ENCODE data around the gene SRGAP3. TPM values are rescaled to one million over a fixed set of nuclear protein-coding genes. Genes with fewer than 3 reads are reported as not detected.

SRGAP3 gene
- total and polyA plus RNA-seq, 5 donors = 1.4 to 7.9 (median 2.7) TPM

- Histone ChIP-seq H3K27ac (ENCODE audit: low read length) (peak within 1 kb of the TSS; percentile 55), H3K4me1 (ENCODE audit: control insufficient read depth, insufficient read depth, low read length) (peaks cover 3% of the 10 kb centered on the region), H3K9me3 (ENCODE audit: control insufficient read depth, low read length) (no peaks in the 10 kb centered on the region), H3K4me3 (ENCODE audit: low read length) (peak within 1 kb of the TSS; percentile 69), H3K27me3 (ENCODE audit: control insufficient read depth, insufficient read depth) (no peaks in the 10 kb centered on the region)
- DNase-seq (peak; percentile 92 to 97 (median 96)), ATAC-seq (peak; percentile 96 to 98)
- under 1% methylated on average over 45 of the region's 45 CpGs for WGBS
- intact Hi-C loops (cut with DNase I) = no loop called here
Observed at GRCh38 chr3:8963137-8963853, 286.2 kb downstream of the SRGAP3 start, which contains the start of gene RAD18. Gene RAD18 (minus strand): TSS chr3:8963472. CDS start chr3:8963385, 87 bp downstream.

- no peak for ATAC-seq
- intact Hi-C loops (cut with DNase I) = no loop called here
Observed at GRCh38 chr3:8962226-8962861, 287.1 kb downstream of the SRGAP3 start.

GRCh38 chr3:8959668-8960067 is 289.8 kb downstream of the SRGAP3 start:
- ATAC-seq (no peak), DNase-seq (no peak)
- H3K9me3 ChIP-seq (ENCODE audit: control insufficient read depth, low read length) = no peaks in the 10 kb centered on the region
- intact Hi-C loops (cut with DNase I) = no loop called here
- peaks cover 4% of the 10 kb centered on the region for H3K4me1 ChIP-seq (ENCODE audit: control insufficient read depth, insufficient read depth, low read length)
- 82% methylated on average over 8 of the region's 8 CpGs for WGBS
- H3K4me3 ChIP-seq (ENCODE audit: low read length) = no peak overlapping the region
- no peaks in the 10 kb centered on the region for H3K27me3 ChIP-seq (ENCODE audit: control insufficient read depth, insufficient read depth)
- H3K27ac ChIP-seq (ENCODE audit: low read length) = no peak overlapping the region

More at GRCh38 chr3:8962226-8962861, 287.1 kb downstream of the SRGAP3 start:
- no peak for DNase-seq
- H3K9me3 ChIP-seq (ENCODE audit: control insufficient read depth, low read length) = no peaks in the 10 kb centered on the region
- H3K4me3 ChIP-seq (ENCODE audit: low read length) = peak overlapping the region; percentile 69
- H3K4me1 ChIP-seq (ENCODE audit: control insufficient read depth, insufficient read depth, low read length) = peaks cover 3% of the 10 kb centered on the region
- H3K27ac ChIP-seq (ENCODE audit: low read length) = no peak overlapping the region
- H3K27me3 ChIP-seq (ENCODE audit: control insufficient read depth, insufficient read depth) = no peaks in the 10 kb centered on the region
- WGBS = 24% methylated on average over 6 of the region's 6 CpGs

GRCh38 chr3:8954938-8955763 is 294.3 kb downstream of the SRGAP3 start:
- peak overlapping the region; percentile 52 for H3K27ac ChIP-seq (ENCODE audit: low read length)
- intact Hi-C loops (cut with DNase I) = no loop called here

GRCh38 chr3:8953313-8953712 is 296.1 kb downstream of the SRGAP3 start:
- Histone ChIP-seq H3K27ac (ENCODE audit: low read length) (no peak overlapping the region), H3K9me3 (ENCODE audit: control insufficient read depth, low read length) (no peaks in the 10 kb centered on the region), H3K27me3 (ENCODE audit: control insufficient read depth, insufficient read depth) (no peaks in the 10 kb centered on the region), H3K4me3 (ENCODE audit: low read length) (no peak overlapping the region), H3K4me1 (ENCODE audit: control insufficient read depth, insufficient read depth, low read length) (peaks cover 2% of the 10 kb centered on the region)
- DNase-seq (no peak), ATAC-seq (no peak)
- intact Hi-C loops (cut with DNase I) = no loop called here

More at GRCh38 chr3:8954938-8955763, 294.3 kb downstream of the SRGAP3 start:
- H3K27me3 ChIP-seq (ENCODE audit: control insufficient read depth, insufficient read depth) = no peaks in the 10 kb centered on the region
- DNase-seq (no peak), ATAC-seq (peak; percentile 55 to 68)
- H3K4me1 ChIP-seq (ENCODE audit: control insufficient read depth, insufficient read depth, low read length) = peaks cover 2% of the 10 kb centered on the region
- H3K9me3 ChIP-seq (ENCODE audit: control insufficient read depth, low read length) = no peaks in the 10 kb centered on the region
- no peak overlapping the region for H3K4me3 ChIP-seq (ENCODE audit: low read length)
- WGBS = 58% methylated on average over 4 of the region's 4 CpGs

- no peak for ATAC-seq
- DNase-seq = no peak
- peaks cover 2% of the 10 kb centered on the region for H3K4me1 ChIP-seq (ENCODE audit: control insufficient read depth, insufficient read depth, low read length)
- H3K27me3 ChIP-seq (ENCODE audit: control insufficient read depth, insufficient read depth) = no peaks in the 10 kb centered on the region
- H3K27ac ChIP-seq (ENCODE audit: low read length) = no peak overlapping the region
- H3K9me3 ChIP-seq (ENCODE audit: control insufficient read depth, low read length) = no peaks in the 10 kb centered on the region
- intact Hi-C loops (cut with DNase I) = no loop called here
- no peak overlapping the region for H3K4me3 ChIP-seq (ENCODE audit: low read length)
Observed at GRCh38 chr3:8952130-8952529, 297.3 kb downstream of the SRGAP3 start.

GRCh38 chr3:8945890-8946600 is 303.4 kb downstream of the SRGAP3 start:
- no peak overlapping the region for H3K27ac ChIP-seq (ENCODE audit: low read length)
- WGBS = 53% methylated on average over 3 of the region's 3 CpGs
- no peak overlapping the region for H3K4me3 ChIP-seq (ENCODE audit: low read length)
- no peaks in the 10 kb centered on the region for H3K4me1 ChIP-seq (ENCODE audit: control insufficient read depth, insufficient read depth, low read length)
- no peaks in the 10 kb centered on the region for H3K27me3 ChIP-seq (ENCODE audit: control insufficient read depth, insufficient read depth)
- H3K9me3 ChIP-seq (ENCODE audit: control insufficient read depth, low read length) = no peaks in the 10 kb centered on the region
- no peak for ATAC-seq
- intact Hi-C loops (cut with DNase I) = no loop called here
- no peak for DNase-seq

GRCh38 chr3:8942746-8943488 is 306.5 kb downstream of the SRGAP3 start:
- WGBS = 86% methylated on average over 4 of the region's 4 CpGs
- intact Hi-C loops (cut with DNase I) = no loop called here

GRCh38 chr3:8942115-8942514 is 307.3 kb downstream of the SRGAP3 start:
- whole genome bisulfite sequencing = 97% methylated on average over 4 of the region's 4 CpGs
- no peak for DNase-seq
- Histone ChIP-seq H3K4me1 (ENCODE audit: control insufficient read depth, insufficient read depth, low read length) (peaks cover 1% of the 10 kb centered on the region), H3K9me3 (ENCODE audit: control insufficient read depth, low read length) (no peaks in the 10 kb centered on the region), H3K27me3 (ENCODE audit: control insufficient read depth, insufficient read depth) (no peaks in the 10 kb centered on the region), H3K27ac (ENCODE audit: low read length) (no peak overlapping the region), H3K4me3 (ENCODE audit: low read length) (no peak overlapping the region)
- intact Hi-C loops (cut with DNase I) = no loop called here
- no peak for ATAC-seq

More at GRCh38 chr3:8942746-8943488, 306.5 kb downstream of the SRGAP3 start:
- DNase-seq = no peak
- H3K4me3 ChIP-seq (ENCODE audit: low read length) = no peak overlapping the region
- no peaks in the 10 kb centered on the region for H3K9me3 ChIP-seq (ENCODE audit: control insufficient read depth, low read length)
- ATAC-seq = no peak
- H3K27me3 ChIP-seq (ENCODE audit: control insufficient read depth, insufficient read depth) = no peaks in the 10 kb centered on the region
- no peaks in the 10 kb centered on the region for H3K4me1 ChIP-seq (ENCODE audit: control insufficient read depth, insufficient read depth, low read length)
- no peak overlapping the region for H3K27ac ChIP-seq (ENCODE audit: low read length)

GRCh38 chr3:8938021-8938420 is 311.4 kb downstream of the SRGAP3 start:
- intact Hi-C loops (cut with DNase I) = no loop called here
- H3K9me3 ChIP-seq (ENCODE audit: control insufficient read depth, low read length) = no peaks in the 10 kb centered on the region
- 72% methylated on average over 1 of the region's 1 CpG for WGBS
- no peaks in the 10 kb centered on the region for H3K27me3 ChIP-seq (ENCODE audit: control insufficient read depth, insufficient read depth)
- ATAC-seq (peak in 1 of 2 donors; percentile 18), DNase-seq (no peak)
- H3K27ac ChIP-seq (ENCODE audit: low read length) = no peak overlapping the region
- peaks cover 1% of the 10 kb centered on the region for H3K4me1 ChIP-seq (ENCODE audit: control insufficient read depth, insufficient read depth, low read length)
- no peak overlapping the region for H3K4me3 ChIP-seq (ENCODE audit: low read length)

Data from right cardiac atrium (tissue), 5 donors.